Measurements from ENCODE around the gene SEC22A.

SEC22A gene

DNA sequence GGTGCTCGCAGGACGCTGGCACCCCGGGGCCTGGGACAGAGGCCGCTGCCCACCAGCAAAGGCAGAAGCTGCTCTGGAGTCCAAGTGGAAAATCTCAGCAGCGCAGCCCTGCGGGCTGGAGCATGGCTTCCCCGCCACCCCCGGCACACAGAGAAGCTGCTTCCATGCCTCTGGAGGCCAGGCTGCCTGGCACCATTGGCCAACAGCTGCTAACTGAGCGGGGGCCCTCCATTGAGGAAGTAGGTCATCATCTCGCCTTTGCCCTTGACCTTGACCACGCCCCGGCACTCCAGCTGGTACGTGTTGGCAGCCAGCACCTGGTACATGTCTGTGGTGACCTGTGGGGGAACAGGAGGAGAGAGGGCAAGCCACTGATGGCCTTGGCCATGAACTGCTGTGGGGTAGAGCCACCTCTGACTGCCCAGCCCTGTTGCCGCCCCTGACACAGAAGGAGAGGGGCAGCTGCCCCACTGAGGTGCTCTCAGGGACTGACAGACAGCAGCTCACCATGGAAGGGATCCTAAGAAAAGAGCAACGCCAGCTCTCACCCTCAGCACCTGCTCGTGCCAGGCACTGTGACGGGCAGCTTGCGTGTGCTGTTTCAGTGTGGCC is 82.8 kb downstream of the SEC22A start:
- no peak overlapping the region for H3K4me3 ChIP-seq (ENCODE audit: control insufficient read depth, low read depth, low read length)
- TF ChIP-seq, protein P1, sequence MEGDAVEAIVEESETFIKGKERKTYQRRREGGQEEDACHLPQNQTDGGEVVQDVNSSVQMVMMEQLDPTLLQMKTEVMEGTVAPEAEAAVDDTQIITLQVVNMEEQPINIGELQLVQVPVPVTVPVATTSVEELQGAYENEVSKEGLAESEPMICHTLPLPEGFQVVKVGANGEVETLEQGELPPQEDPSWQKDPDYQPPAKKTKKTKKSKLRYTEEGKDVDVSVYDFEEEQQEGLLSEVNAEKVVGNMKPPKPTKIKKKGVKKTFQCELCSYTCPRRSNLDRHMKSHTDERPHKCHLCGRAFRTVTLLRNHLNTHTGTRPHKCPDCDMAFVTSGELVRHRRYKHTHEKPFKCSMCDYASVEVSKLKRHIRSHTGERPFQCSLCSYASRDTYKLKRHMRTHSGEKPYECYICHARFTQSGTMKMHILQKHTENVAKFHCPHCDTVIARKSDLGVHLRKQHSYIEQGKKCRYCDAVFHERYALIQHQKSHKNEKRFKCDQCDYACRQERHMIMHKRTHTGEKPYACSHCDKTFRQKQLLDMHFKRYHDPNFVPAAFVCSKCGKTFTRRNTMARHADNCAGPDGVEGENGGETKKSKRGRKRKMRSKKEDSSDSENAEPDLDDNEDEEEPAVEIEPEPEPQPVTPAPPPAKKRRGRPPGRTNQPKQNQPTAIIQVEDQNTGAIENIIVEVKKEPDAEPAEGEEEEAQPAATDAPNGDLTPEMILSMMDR (conservative IDR thresholded peaks at IDR 0.05; ENCODE audit: control insufficient read depth, insufficient read depth, low read depth, low read length), result no peak
- DNase-seq (ENCODE audit: low read depth), result no peak

DNA sequence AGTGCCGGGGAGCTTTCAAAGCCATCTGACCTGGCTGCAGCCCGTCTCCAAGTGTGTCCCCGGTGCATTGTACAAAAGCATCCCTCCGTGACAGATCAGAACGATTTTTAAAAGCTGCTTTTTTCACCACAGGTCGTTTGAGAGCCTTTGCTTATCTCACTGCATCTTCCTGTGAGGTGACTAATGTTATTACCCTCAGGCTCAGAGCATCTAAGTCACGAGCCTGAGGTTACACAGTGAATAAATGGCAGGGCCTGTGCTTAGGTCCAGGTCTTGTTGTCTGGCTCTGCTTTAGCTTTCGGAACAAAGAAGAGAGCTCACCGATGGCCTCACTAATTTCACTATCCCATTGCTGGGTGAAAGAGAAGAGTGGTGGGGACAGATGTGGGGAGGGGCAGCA is 83.3 kb downstream of the SEC22A start:
- no peak overlapping the region for H3K4me3 ChIP-seq (ENCODE audit: control insufficient read depth, low read depth, low read length)
- no peak for DNase-seq (ENCODE audit: low read depth)
- TF ChIP-seq, protein P1 (conservative IDR thresholded peaks at IDR 0.05; ENCODE audit: control insufficient read depth, insufficient read depth, low read depth, low read length), result no peak

DNA sequence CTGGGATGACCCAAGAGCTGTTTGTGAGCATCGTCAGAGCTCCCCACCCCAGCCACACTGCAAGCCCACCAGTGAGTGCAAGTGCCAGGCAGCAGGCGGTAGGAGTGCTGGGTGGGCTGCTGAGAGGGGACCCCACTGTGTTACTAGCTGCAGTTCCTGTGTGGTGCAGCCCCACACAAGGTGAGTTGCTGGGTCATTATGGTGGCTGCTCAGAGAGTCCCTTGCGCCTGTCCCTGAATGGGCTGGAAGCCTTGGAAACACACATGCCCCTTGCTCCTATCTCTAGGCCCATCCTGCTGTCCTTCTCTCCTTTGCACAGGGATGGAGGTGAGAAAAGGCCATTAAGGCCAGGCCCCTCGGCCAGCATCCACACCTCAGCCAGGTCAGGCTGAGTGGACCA is 83.7 kb downstream of the SEC22A start:
- TF ChIP-seq, protein P1 (conservative IDR thresholded peaks at IDR 0.05; ENCODE audit: control insufficient read depth, insufficient read depth, low read depth, low read length), result no peak
- H3K4me3 ChIP-seq (ENCODE audit: control insufficient read depth, low read depth, low read length), result no peak overlapping the region
- no peak for DNase-seq (ENCODE audit: low read depth)

DNA sequence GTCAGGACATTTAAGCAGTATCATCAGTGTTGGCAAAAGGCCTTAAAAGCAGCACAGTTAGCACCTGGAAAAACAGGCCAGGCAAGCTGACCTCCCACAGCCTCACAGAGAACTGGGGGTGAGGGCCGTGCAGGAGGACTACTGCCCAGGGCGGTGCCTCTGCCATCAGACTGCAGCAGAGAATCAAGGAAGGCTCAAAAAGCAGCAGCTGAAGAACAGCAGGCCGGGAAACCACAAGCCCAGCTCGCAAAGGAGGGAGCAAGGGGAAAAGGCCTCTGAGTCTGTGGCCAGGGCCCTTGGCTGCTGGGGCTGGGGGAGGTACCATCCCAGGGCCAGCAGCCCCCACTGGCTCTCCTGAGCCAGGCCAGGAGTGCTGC is 84.2 kb downstream of the SEC22A start:
- no peak for DNase-seq (ENCODE audit: low read depth)
- TF ChIP-seq, protein P1 (conservative IDR thresholded peaks at IDR 0.05; ENCODE audit: control insufficient read depth, insufficient read depth, low read depth, low read length), result no peak
- H3K4me3 ChIP-seq (ENCODE audit: control insufficient read depth, low read depth, low read length), result no peak overlapping the region

DNA sequence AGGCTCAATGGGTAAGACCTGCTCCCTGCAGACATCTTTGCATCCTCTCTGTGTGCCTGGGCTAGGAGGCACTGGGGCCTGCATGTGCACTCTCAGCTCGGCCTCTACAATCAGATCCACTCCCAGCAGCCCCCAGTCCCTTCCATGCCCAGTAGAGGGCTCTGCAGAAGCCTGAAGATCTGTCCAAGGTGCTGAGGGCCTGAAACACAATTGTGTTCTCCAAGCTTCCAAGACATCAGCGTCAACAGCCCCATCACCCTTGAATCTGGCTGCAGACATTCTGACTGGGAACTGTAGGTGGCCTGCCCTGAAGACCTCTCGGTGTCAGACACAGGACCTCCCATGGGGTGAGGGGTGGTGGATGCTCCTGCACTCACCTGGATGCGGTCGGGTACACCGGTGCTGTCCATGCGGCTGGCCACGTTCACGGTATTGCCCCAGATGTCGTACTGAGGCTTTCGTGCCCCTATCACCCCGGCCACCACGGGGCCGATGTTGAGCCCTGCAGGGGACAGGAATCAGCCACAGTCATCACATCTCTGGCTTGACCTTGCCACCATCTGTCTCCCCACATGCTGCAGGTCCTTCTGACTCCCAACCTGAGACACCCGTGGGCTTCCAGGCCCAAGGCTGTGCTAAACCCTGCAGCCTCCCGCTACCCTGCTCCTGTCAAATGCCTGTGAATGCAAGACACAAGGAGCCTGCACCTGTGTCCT is 84.7 kb downstream of the SEC22A start:
- no peak overlapping the region for H3K4me3 ChIP-seq (ENCODE audit: control insufficient read depth, low read depth, low read length)
- peak; percentile 65 for DNase-seq (ENCODE audit: low read depth)
- TF ChIP-seq, protein P1 (conservative IDR thresholded peaks at IDR 0.05; ENCODE audit: control insufficient read depth, insufficient read depth, low read depth, low read length), result peak; percentile 84

DNA sequence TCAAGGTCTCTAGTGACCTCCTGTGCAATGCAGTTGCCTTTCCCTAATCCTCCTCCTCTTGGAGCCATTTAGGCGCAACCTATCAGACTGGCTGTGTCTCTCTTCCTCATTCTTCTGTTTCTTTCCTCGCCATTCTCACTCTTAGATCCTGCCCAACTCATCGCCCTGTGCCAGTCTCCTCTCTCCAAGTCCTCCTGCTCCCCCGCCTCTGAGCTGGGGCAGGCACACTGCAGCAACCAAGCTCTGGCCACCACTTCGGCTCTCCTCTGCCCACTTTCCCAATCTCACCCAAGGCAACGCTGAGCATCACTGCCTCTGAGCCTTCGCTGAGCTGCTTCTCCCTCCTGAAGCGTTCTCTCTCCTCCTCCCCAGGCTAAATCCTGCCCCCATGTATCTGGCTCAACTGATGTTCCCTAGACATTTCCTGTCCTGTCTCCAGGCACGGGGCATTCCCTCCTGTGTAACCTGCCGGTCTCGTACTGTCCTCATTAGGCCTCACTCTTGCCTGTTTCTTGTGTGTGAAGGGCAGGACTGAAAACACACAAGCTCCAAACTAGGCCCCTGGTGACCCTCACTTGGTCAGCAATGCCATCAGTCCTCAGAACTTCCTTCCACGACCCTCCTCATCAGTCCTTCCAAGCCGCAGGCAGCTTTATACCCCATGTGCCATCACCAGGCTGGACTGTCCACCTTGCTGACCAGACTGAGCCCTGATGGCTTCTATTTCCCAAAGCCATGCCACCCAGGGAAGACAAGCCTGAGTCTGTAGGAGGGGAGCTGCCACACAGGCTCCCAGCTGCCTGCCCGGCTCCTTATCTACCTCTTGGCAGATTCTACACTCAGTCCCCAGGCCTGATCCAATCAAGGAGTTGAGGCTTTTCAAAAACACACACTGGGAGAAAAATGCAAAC is 85.6 kb downstream of the SEC22A start:
- no peak for DNase-seq (ENCODE audit: low read depth)
- TF ChIP-seq, protein P1 (conservative IDR thresholded peaks at IDR 0.05; ENCODE audit: control insufficient read depth, insufficient read depth, low read depth, low read length), result no peak
- H3K4me3 ChIP-seq (ENCODE audit: control insufficient read depth, low read depth, low read length), result no peak overlapping the region
